Measurements from ENCODE around the gene MEI4.

- TF ChIP-seq CTCF (IDR thresholded peaks at IDR 0.05) (no peak), POLR2A (IDR thresholded peaks at IDR 0.05) (no peak), POLR2AphosphoS5 (IDR thresholded peaks at IDR 0.05) (no peak)
Observed at GRCh38 chr6:77656999-77657764, 4.3 kb downstream of the MEI4 start.
